ENCODE results near the gene LDLRAD3. TPM values are rescaled to one million over a fixed set of nuclear protein-coding genes. Genes with fewer than 3 reads are reported as not detected.
A peak's percentile ranks its signal among the peaks of the same experiment; 100 is the strongest.

LDLRAD3 gene
- total RNA-seq, 1 experiment from 2014 or later = not detected

DNA sequence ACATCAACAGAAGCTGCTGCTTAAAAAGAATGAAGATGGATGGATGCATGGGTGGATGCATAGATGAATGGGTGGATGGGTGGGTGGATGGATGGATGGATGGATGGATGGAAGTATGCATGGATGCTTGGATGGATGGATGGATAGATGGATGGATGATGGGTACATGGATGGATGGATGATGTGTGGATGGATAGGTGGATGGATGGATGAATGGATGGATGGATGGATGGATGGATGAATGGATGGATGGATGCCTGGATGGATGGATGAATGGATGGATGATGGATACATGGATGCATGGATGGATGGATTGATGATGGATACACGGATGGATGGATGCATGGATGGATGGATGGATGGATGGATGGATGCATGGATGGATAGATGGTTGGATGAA lies 110.8 kb downstream of the LDLRAD3 start:
- Histone ChIP-seq H3K4me2 (ENCODE audit: low read depth, low read length, poor library complexity, severe bottlenecking) (no peak overlapping the region), H2AFZ (ENCODE audit: low read length) (no peak overlapping the region), H4K20me1 (ENCODE audit: insufficient read depth, low read depth, low read length) (no peaks in the 10 kb centered on the region), H3K4me3 (ENCODE audit: low read length) (no peak overlapping the region), H3K79me2 (ENCODE audit: low read length) (no peaks in the 10 kb centered on the region), H3K9ac (ENCODE audit: low read length) (no peak overlapping the region), H3K9me2 (replicated peaks; ENCODE audit: insufficient read depth, low read length) (no peaks in the 10 kb centered on the region), H3K27me3 (ENCODE audit: low read length) (no peaks in the 10 kb centered on the region), H3K36me3 (ENCODE audit: insufficient read depth, low read length) (no peaks in the 10 kb centered on the region), H3K27ac (ENCODE audit: low read length) (no peak overlapping the region), H3K4me1 (ENCODE audit: low read length) (no peaks in the 10 kb centered on the region), H3K9me3 (ENCODE audit: low read length) (no peaks in the 10 kb centered on the region)
- DNase-seq = no peak

DNA sequence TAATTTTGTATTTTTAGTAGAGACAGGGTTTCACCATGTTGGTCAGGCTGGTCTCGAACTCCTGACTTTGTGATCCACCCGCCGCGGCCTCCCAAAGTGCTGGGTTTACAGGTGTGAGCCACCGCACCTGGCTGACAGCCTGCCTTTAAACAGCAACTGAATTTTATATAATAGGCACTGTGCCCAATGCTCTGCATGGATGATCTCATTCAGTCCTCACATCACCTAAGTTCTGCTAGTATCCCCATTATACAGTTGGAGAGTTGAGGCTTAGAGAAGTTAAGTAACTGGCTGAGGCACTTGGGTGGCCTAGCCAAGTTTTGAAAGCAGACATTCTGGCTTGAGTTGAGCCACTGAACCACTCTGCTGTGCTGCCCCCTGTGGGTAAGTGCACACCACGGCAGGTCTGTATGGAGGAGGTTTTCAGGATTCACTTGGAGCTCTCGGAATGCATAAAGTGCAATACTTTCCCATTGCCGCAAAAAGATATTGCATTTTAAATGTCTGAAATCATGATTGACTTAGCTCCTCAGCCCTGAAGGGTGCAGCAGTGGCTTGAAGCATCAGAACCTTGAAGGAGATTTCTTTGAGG lies 112.4 kb downstream of the LDLRAD3 start:
- no peak overlapping the region for H2AFZ ChIP-seq (ENCODE audit: low read length)
- H3K79me2 ChIP-seq (ENCODE audit: low read length) = no peaks in the 10 kb centered on the region
- H3K4me3 ChIP-seq (ENCODE audit: low read length) = no peak overlapping the region
- H3K36me3 ChIP-seq (ENCODE audit: insufficient read depth, low read length) = no peaks in the 10 kb centered on the region
- H4K20me1 ChIP-seq (ENCODE audit: insufficient read depth, low read depth, low read length) = no peaks in the 10 kb centered on the region
- no peaks in the 10 kb centered on the region for H3K27me3 ChIP-seq (ENCODE audit: low read length)
- no peaks in the 10 kb centered on the region for H3K9me2 ChIP-seq (replicated peaks; ENCODE audit: insufficient read depth, low read length)
- H3K9ac ChIP-seq (ENCODE audit: low read length) = no peak overlapping the region
- H3K27ac ChIP-seq (ENCODE audit: low read length) = no peak overlapping the region
- peak; percentile 77 for DNase-seq
- peaks cover 9% of the 10 kb centered on the region for H3K4me1 ChIP-seq (ENCODE audit: low read length)
- H3K4me2 ChIP-seq (ENCODE audit: low read depth, low read length, poor library complexity, severe bottlenecking) = no peak overlapping the region
- H3K9me3 ChIP-seq (ENCODE audit: low read length) = no peaks in the 10 kb centered on the region

DNA sequence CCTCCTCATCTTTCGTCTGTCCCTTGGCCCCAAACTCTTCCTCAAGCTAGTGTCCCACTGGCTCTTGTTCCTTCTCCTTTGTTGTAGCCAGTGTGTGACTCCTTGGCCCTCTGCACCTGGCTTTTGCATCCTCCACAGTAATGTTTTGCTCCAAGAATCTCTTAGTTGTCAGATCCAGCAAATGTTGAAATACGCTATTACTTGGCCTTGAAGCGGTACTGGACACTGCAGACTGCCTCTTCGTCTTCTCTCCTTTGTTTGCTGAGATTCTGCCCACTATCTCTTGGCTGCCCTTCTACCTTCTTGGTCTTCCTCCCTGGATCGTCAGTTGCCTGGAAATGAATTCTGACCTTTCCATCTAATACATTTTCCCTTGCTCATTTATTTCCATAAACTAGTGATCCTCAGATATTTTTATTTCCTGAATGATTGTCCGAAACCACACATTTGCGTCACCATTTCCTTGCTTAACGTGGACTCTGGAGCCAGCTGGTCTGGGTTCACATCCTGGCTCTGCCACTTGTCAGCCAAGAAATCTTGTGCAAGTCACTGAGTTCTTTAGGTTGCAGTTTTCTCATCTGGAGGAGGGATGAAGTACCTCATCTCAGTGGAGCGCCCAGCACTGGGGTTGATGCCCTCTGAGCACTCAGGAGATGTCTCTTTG lies 113.6 kb downstream of the LDLRAD3 start:
- H3K9ac ChIP-seq (ENCODE audit: low read length) = no peak overlapping the region
- no peak overlapping the region for H3K4me3 ChIP-seq (ENCODE audit: low read length)
- H3K79me2 ChIP-seq (ENCODE audit: low read length) = no peaks in the 10 kb centered on the region
- no peaks in the 10 kb centered on the region for H4K20me1 ChIP-seq (ENCODE audit: insufficient read depth, low read depth, low read length)
- no peak overlapping the region for H2AFZ ChIP-seq (ENCODE audit: low read length)
- H3K4me1 ChIP-seq (ENCODE audit: low read length) = peaks cover 18% of the 10 kb centered on the region
- no peaks in the 10 kb centered on the region for H3K27me3 ChIP-seq (ENCODE audit: low read length)
- no peak for DNase-seq
- H3K36me3 ChIP-seq (ENCODE audit: insufficient read depth, low read length) = no peaks in the 10 kb centered on the region
- no peaks in the 10 kb centered on the region for H3K9me2 ChIP-seq (replicated peaks; ENCODE audit: insufficient read depth, low read length)
- H3K27ac ChIP-seq (ENCODE audit: low read length) = no peak overlapping the region
- no peak overlapping the region for H3K4me2 ChIP-seq (ENCODE audit: low read depth, low read length, poor library complexity, severe bottlenecking)
- no peaks in the 10 kb centered on the region for H3K9me3 ChIP-seq (ENCODE audit: low read length)

DNA sequence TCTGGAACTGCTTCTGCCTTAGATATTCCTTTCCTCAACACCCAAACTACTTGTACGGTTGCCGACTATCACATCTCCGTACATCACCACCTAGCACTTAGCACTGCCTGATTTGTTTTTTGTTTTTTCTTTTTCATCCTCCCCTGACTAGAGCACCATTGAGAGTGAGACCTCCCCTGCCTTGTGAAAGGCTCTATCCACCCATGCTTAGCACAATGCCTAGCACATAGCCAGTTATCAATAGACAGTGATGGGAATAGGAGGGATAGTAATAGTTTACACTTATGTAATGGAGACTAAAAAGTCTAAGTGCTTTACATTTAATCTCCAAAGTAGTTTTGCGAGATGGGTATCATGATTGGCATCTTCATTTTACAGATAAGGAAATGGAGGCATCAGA lies 115.8 kb downstream of the LDLRAD3 start:
- H3K27me3 ChIP-seq (ENCODE audit: low read length) = no peaks in the 10 kb centered on the region; the same call in 1 of the 2 replicates
- H3K36me3 ChIP-seq (ENCODE audit: insufficient read depth, low read length) = no peaks in the 10 kb centered on the region
- DNase-seq = no peak
- H3K9me3 ChIP-seq (ENCODE audit: low read length) = no peaks in the 10 kb centered on the region
- H3K79me2 ChIP-seq (ENCODE audit: low read length) = no peaks in the 10 kb centered on the region
- H3K4me1 ChIP-seq (ENCODE audit: low read length) = peaks cover 18% of the 10 kb centered on the region
- H4K20me1 ChIP-seq (ENCODE audit: insufficient read depth, low read depth, low read length) = no peaks in the 10 kb centered on the region
- no peak overlapping the region for H3K27ac ChIP-seq (ENCODE audit: low read length)
- no peak overlapping the region for H3K4me2 ChIP-seq (ENCODE audit: low read depth, low read length, poor library complexity, severe bottlenecking)
- H2AFZ ChIP-seq (ENCODE audit: low read length) = no peak overlapping the region
- no peaks in the 10 kb centered on the region for H3K9me2 ChIP-seq (replicated peaks; ENCODE audit: insufficient read depth, low read length)
- no peak overlapping the region for H3K4me3 ChIP-seq (ENCODE audit: low read length)
- no peak overlapping the region for H3K9ac ChIP-seq (ENCODE audit: low read length)

DNA sequence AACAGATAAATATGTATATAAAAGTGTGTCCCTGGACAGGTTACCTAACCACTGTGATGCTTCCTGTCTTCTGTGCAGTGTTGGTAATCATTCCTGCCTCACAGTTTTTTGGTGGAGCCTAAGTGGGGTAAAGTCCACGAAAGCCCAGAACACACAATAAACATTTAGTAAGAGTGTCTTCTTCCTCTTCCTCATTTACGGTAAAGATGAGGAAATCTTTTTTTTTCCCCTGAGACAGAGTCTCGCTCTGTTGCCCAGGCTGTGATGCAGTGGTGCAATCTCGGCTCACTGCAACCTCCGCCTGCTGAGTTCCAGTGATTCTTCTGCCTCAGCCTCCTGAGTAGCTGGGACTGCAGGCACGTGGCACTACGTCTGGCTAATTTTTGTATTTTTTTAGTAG lies 117.1 kb downstream of the LDLRAD3 start:
- H3K27ac ChIP-seq (ENCODE audit: low read length) = no peak overlapping the region
- no peak overlapping the region for H2AFZ ChIP-seq (ENCODE audit: low read length)
- H3K36me3 ChIP-seq (ENCODE audit: insufficient read depth, low read length) = no peaks in the 10 kb centered on the region
- H3K4me1 ChIP-seq (ENCODE audit: low read length) = peaks cover 18% of the 10 kb centered on the region
- no peaks in the 10 kb centered on the region for H3K9me3 ChIP-seq (ENCODE audit: low read length)
- no peak overlapping the region for H3K9ac ChIP-seq (ENCODE audit: low read length)
- H3K4me3 ChIP-seq (ENCODE audit: low read length) = no peak overlapping the region
- peak; percentile 82 for DNase-seq
- peak overlapping the region; percentile 14 for H3K4me2 ChIP-seq (ENCODE audit: low read depth, low read length, poor library complexity, severe bottlenecking)
- H3K27me3 ChIP-seq (ENCODE audit: low read length) = no peaks in the 10 kb centered on the region; the same call in 1 of the 2 replicates
- H3K79me2 ChIP-seq (ENCODE audit: low read length) = no peaks in the 10 kb centered on the region
- H3K9me2 ChIP-seq (replicated peaks; ENCODE audit: insufficient read depth, low read length) = no peaks in the 10 kb centered on the region
- H4K20me1 ChIP-seq (ENCODE audit: insufficient read depth, low read depth, low read length) = no peaks in the 10 kb centered on the region

DNA sequence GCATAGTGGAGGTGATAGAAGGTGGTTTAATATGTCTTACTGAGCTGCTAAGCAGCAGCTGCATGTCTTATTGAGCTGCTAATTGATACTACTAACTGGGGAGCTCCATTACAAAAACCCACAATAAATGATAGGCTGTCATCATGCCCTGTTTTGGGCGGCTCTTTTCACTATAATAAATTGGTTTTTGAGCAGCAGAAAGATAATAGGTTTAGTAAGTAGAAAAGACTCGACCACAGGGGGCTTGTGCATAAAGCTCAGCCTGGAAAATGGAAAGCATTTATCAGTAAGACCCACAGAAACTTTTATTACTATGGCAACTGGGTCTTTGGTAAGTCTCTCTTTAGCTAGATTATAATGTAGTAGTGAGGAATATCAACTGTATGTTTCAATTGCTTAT lies 117.6 kb downstream of the LDLRAD3 start:
- H3K4me3 ChIP-seq (ENCODE audit: low read length) = no peak overlapping the region

DNA sequence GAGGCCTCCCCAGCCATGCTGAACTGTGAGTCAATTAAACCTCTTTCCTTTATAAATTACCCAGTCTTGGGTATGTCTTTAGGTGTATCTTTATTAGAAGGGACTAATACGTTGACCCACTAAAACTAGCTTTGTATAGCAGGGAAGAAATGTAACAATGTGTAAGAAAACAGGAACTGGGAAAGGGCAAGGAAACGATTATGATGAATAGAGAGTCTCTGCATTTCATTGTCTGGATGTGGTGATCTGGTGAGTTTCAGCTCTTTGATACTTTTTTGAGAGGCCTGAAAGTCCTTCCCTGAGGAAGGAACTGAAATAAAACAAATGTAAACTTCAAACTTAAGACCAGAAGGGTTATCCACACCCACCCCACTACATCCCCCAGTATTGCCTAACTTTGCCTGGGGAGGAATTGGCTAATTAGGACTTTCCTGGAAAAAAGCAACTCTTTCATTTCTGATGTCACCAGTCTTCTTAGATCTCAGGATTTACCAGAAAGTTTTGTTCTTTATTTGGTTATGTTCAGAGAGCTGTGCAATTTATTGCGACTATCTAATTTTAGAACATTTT lies 119.0 kb downstream of the LDLRAD3 start:
- no peak overlapping the region for H3K27ac ChIP-seq (ENCODE audit: low read length)
- no peaks in the 10 kb centered on the region for H3K9me2 ChIP-seq (replicated peaks; ENCODE audit: insufficient read depth, low read length)

More for the DNA sequence above, 117.6 kb downstream of the LDLRAD3 start:
- no peaks in the 10 kb centered on the region for H3K36me3 ChIP-seq (ENCODE audit: insufficient read depth, low read length)
- no peak overlapping the region for H3K27ac ChIP-seq (ENCODE audit: low read length)
- no peaks in the 10 kb centered on the region for H3K9me3 ChIP-seq (ENCODE audit: low read length)
- no peaks in the 10 kb centered on the region for H4K20me1 ChIP-seq (ENCODE audit: insufficient read depth, low read depth, low read length)
- no peaks in the 10 kb centered on the region for H3K79me2 ChIP-seq (ENCODE audit: low read length)
- H3K4me1 ChIP-seq (ENCODE audit: low read length) = peaks cover 18% of the 10 kb centered on the region
- H3K27me3 ChIP-seq (ENCODE audit: low read length) = no peaks in the 10 kb centered on the region; the same call in 1 of the 2 replicates
- peak overlapping the region; percentile 14 for H3K4me2 ChIP-seq (ENCODE audit: low read depth, low read length, poor library complexity, severe bottlenecking)
- no peak for DNase-seq
- H3K9me2 ChIP-seq (replicated peaks; ENCODE audit: insufficient read depth, low read length) = no peaks in the 10 kb centered on the region
- H3K9ac ChIP-seq (ENCODE audit: low read length) = no peak overlapping the region
- no peak overlapping the region for H2AFZ ChIP-seq (ENCODE audit: low read length)

DNA sequence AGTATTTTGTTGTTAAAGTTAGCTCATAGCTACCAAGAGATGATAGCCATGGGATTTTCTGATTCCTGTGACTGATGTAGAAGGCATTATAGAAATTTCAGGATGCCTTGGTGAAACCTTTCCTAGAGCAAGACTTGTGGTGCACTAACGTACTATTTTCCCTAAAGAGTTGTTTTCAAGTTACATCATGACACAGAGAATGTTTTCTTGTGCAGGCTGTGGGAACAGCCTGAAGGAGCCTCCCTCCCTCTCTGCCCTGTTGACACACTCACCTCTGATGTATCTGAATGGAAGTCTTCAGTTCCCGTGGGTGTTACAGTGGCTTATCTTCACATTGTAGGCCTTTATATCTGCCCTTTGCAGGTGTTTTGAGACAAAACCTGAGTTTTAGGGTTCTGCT lies 121.6 kb downstream of the LDLRAD3 start:
- Histone ChIP-seq H3K9me2 (replicated peaks; ENCODE audit: insufficient read depth, low read length) (no peaks in the 10 kb centered on the region), H3K27ac (ENCODE audit: low read length) (no peak overlapping the region), H3K9ac (ENCODE audit: low read length) (no peak overlapping the region), H2AFZ (ENCODE audit: low read length) (no peak overlapping the region), H3K27me3 (ENCODE audit: low read length) (no peaks in the 10 kb centered on the region; the same call in 1 of the 2 replicates), H3K4me3 (ENCODE audit: low read length) (no peak overlapping the region), H4K20me1 (ENCODE audit: insufficient read depth, low read depth, low read length) (no peaks in the 10 kb centered on the region), H3K4me2 (ENCODE audit: low read depth, low read length, poor library complexity, severe bottlenecking) (no peak overlapping the region), H3K36me3 (ENCODE audit: insufficient read depth, low read length) (no peaks in the 10 kb centered on the region), H3K4me1 (ENCODE audit: low read length) (peaks cover 35% of the 10 kb centered on the region), H3K79me2 (ENCODE audit: low read length) (no peaks in the 10 kb centered on the region), H3K9me3 (ENCODE audit: low read length) (no peaks in the 10 kb centered on the region)
- DNase-seq = no peak

More for the DNA sequence above, 119.0 kb downstream of the LDLRAD3 start:
- Histone ChIP-seq H3K9ac (ENCODE audit: low read length) (no peak overlapping the region), H3K4me3 (ENCODE audit: low read length) (no peak overlapping the region), H3K4me2 (ENCODE audit: low read depth, low read length, poor library complexity, severe bottlenecking) (no peak overlapping the region), H2AFZ (ENCODE audit: low read length) (no peak overlapping the region), H3K4me1 (ENCODE audit: low read length) (peaks cover 18% of the 10 kb centered on the region), H3K36me3 (ENCODE audit: insufficient read depth, low read length) (no peaks in the 10 kb centered on the region), H3K79me2 (ENCODE audit: low read length) (no peaks in the 10 kb centered on the region), H3K9me3 (ENCODE audit: low read length) (no peaks in the 10 kb centered on the region), H4K20me1 (ENCODE audit: insufficient read depth, low read depth, low read length) (no peaks in the 10 kb centered on the region), H3K27me3 (ENCODE audit: low read length) (no peaks in the 10 kb centered on the region; the same call in 1 of the 2 replicates)
- DNase-seq = no peak

Measured in Karpas-422 (cell line).